Measurements from ENCODE around the gene METTL15. TPM values are rescaled to one million over a fixed set of nuclear protein-coding genes. Genes with fewer than 3 reads are reported as not detected.
"Not testable (repeated sequence)": the region's sequence is repeated elsewhere in the genome, so short reads cannot be mapped to it uniquely, and the experiment has no call there.

METTL15 gene
- 10 to 100 TPM; 14.5 to 18.9 (median 17.9) TPM for polyA plus RNA-seq (ENCODE audit: insufficient read length in 3 of 3)
- long read RNA-seq, donor 1, full-length matches to known transcripts: 1 of 1 reads
- long read RNA-seq, donor 1, partial matches to known transcripts: 0 of 1 reads
- long read RNA-seq, donor 1, other reads (novel, unspliced or antisense): 0 of 1 reads
- long read RNA-seq, donor 2, full-length matches to known transcripts: 1 of 1 reads
- long read RNA-seq, donor 2, partial matches to known transcripts: 0 of 1 reads
- long read RNA-seq, donor 2, other reads (novel, unspliced or antisense): 0 of 1 reads
- long read RNA-seq, donor 3: 0 reads
- long read RNA-seq, donor 4, full-length matches to known transcripts: 1 of 1 reads
- long read RNA-seq, donor 4, partial matches to known transcripts: 0 of 1 reads
- long read RNA-seq, donor 4, other reads (novel, unspliced or antisense): 0 of 1 reads
- long read RNA-seq, donor 5: 0 reads
- long read RNA-seq, donor 6: 0 reads
- long read RNA-seq, donor 7, full-length matches to known transcripts: 1 of 6 reads
- long read RNA-seq, donor 7, partial matches to known transcripts: 5 of 6 reads
- long read RNA-seq, donor 7, other reads (novel, unspliced or antisense): 0 of 6 reads
- long read RNA-seq, donor 8: 0 reads
- long read RNA-seq, donor 9: 0 reads
- long read RNA-seq, donor 10: 0 reads
- long read RNA-seq, donor 11: 0 reads
- long read RNA-seq, donor 12: 0 reads
- long read RNA-seq, donor 13, full-length matches to known transcripts: 1 of 1 reads
- long read RNA-seq, donor 13, partial matches to known transcripts: 0 of 1 reads
- long read RNA-seq, donor 13, other reads (novel, unspliced or antisense): 0 of 1 reads
- long read RNA-seq, donor 14: 0 reads
- long read RNA-seq, donor 15, full-length matches to known transcripts: 3 of 3 reads
- long read RNA-seq, donor 15, partial matches to known transcripts: 0 of 3 reads
- long read RNA-seq, donor 15, other reads (novel, unspliced or antisense): 0 of 3 reads
- long read RNA-seq, donor 16, full-length matches to known transcripts: 2 of 2 reads
- long read RNA-seq, donor 16, partial matches to known transcripts: 0 of 2 reads
- long read RNA-seq, donor 16, other reads (novel, unspliced or antisense): 0 of 2 reads

- peak; percentile 99 for DNase-seq
These were observed at the start of gene METTL15, which contains the start of gene KIF18A for GRCh38 chr11:28107750-28108618. METTL15 (plus strand) TSS chr11:28108388; CDS start chr11:28113335, 4,947 bp downstream. KIF18A (minus strand) TSS chr11:28108156; CDS start chr11:28097947, 10,209 bp downstream.

GRCh38 chr11:28071305-28071704 is 36.9 kb upstream of the METTL15 start:
- DNase-seq: no peak

GRCh38 chr11:28072321-28072720 is 35.9 kb upstream of the METTL15 start:
- no peak for DNase-seq

GRCh38 chr11:28077521-28077920 is 30.7 kb upstream of the METTL15 start:
- DNase-seq: no peak

- no peak for DNase-seq
These were observed 25.1 kb upstream of the METTL15 start for GRCh38 chr11:28083118-28083517.

GRCh38 chr11:28086569-28086968 is 21.6 kb upstream of the METTL15 start:
- DNase-seq: no peak

- not testable (repeated sequence) for DNase-seq
These were observed 21.0 kb upstream of the METTL15 start for GRCh38 chr11:28087192-28087591.

- DNase-seq: not testable (repeated sequence)
These were observed 20.5 kb upstream of the METTL15 start for GRCh38 chr11:28087693-28088092.

GRCh38 chr11:28089378-28089777 is 18.8 kb upstream of the METTL15 start:
- DNase-seq: no peak

- no peak for DNase-seq
These were observed 18.0 kb upstream of the METTL15 start for GRCh38 chr11:28090052-28090749.

GRCh38 chr11:28092786-28093185 is 15.4 kb upstream of the METTL15 start:
- DNase-seq: no peak

- DNase-seq: no peak
These were observed 9.9 kb upstream of the METTL15 start for GRCh38 chr11:28098257-28098656.

- DNase-seq: no peak
These were observed 8.5 kb upstream of the METTL15 start for GRCh38 chr11:28099715-28100114.

- DNase-seq: no peak
These were observed 7.5 kb upstream of the METTL15 start for GRCh38 chr11:28100665-28101064.

- not testable (repeated sequence) for DNase-seq
These were observed 5.9 kb upstream of the METTL15 start for GRCh38 chr11:28102300-28102699.

GRCh38 chr11:28104425-28104824 is 3.8 kb upstream of the METTL15 start:
- DNase-seq: no peak

- DNase-seq: no peak
These were observed 3.2 kb upstream of the METTL15 start for GRCh38 chr11:28104984-28105383.

- DNase-seq: no peak
These were observed 2.3 kb upstream of the METTL15 start for GRCh38 chr11:28105869-28106268.

- no peak for DNase-seq
These were observed 1.7 kb upstream of the METTL15 start for GRCh38 chr11:28106353-28107043.
